NT2/D1 (cell line): ENCODE data around the gene EFCAB5.

Experiments
- SUZ12 ChIP-seq: IDR thresholded peaks from 2 replicates; pipeline ENCODE4 v1.6.1; 2011; ENCODE audit not compliant: insufficient read length, insufficient read depth; ENCODE audit errors: extremely low read depth
- YY1 ChIP-seq: IDR thresholded peaks from 2 replicates; pipeline ENCODE4 v1.6.1; 2011; ENCODE audit not compliant: insufficient read length, insufficient read depth
- ZNF274 ChIP-seq: IDR thresholded peaks from 2 replicates; pipeline ENCODE4 v1.6.1; 2011; ENCODE audit warnings: mild to moderate bottlenecking, low read depth, low read length

DNA sequence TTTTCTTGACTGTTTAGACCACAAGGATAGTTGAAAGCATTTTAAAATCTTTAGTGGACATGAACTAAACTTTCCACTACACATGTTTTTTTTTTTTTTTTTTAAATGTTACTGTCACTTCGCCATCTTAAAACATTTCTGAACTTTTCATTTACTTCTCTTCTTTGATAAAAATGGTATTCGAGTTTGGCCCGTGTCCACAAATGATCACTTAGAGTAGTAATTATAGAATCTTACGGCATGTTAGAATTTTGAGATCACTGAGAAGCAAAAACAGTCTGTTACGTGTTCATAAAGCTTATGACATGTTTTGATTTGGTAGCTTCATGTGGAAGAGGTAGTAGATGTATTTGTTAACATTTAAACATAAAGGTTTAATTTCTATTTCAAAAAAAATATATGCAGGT lies 176.2 kb downstream of the EFCAB5 start:
- TF ChIP-seq ZNF274 (no peak), YY1 (no peak), SUZ12 (no peak)
